Ovary (tissue), 9 donors: ENCODE results near the gene PACSIN3. TPM values are rescaled to one million over a fixed set of nuclear protein-coding genes. Genes with fewer than 3 reads are reported as not detected.

Experiments used
- DNase-seq, 5 donors: peaks; one replicate each; pipeline ENCODE4 v3.0.0-alpha.2; 2019 to 2020
- H3K27ac ChIP-seq, 2 donors: fragments of 200-600 bp; one replicate each; pipeline versions ENCODE4 v1.5.1 to v1.8.0; 2019 to 2022
- H3K27me3 ChIP-seq: fragments of 200-600 bp; one replicate; pipeline ENCODE4 v1.8.0; 2022
- H3K36me3 ChIP-seq: fragments of 200-600 bp; sonication (generic); one replicate; pipeline ENCODE4 v1.5.1; 2019
- H3K4me1 ChIP-seq: one replicate; pipeline ENCODE4 v1.8.1; 2013; ENCODE audit warnings: mild to moderate bottlenecking, moderate library complexity; ENCODE audit not compliant: insufficient read depth
- H3K4me3 ChIP-seq: fragments of 200-600 bp; sonication (generic); one replicate; pipeline ENCODE4 v1.5.1; 2017
- H3K9me3 ChIP-seq, 2 donors: fragments of 200-600 bp in 1 of 2; sonication (generic) in 1 of 2; one replicate each; pipeline versions ENCODE4 v1.5.1 to v1.8.1; 2013 to 2019; ENCODE audit warnings: mild to moderate bottlenecking in 1 of 2, moderate library complexity in 1 of 2
- CTCF ChIP-seq, 3 donors: fragments of 450-650 bp in 2 of 3; fragments of 200-600 bp in 1 of 3; IDR thresholded peaks; one replicate each; pipeline versions ENCODE4 v1.5.1 to v1.8.0; 2016 to 2022; ENCODE audit warnings: antibody characterized with exemption in 3 of 3, mild to moderate bottlenecking in 1 of 3
- EP300 ChIP-seq: sonication (generic); formaldehyde crosslinking; IDR thresholded peaks from one replicate; pipeline ENCODE4 v1.6.1; 2017; ENCODE audit warnings: antibody characterized with exemption
- POLR2A ChIP-seq: fragments of 450-650 bp; IDR thresholded peaks from one replicate; pipeline ENCODE4 v1.6.1; 2017; ENCODE audit warnings: antibody characterized with exemption, mild to moderate bottlenecking, moderate library complexity
- WGBS, 3 donors: extraction: QIAGEN DNeasy Blood & Tissue Kit in 1 of 3; methylation state at CpG; one replicate each; pipeline versions ENCODE4 v1.1.5 to v1.1.7; 2013 to 2017; 5-methylcytosine and 5-hydroxymethylcytosine counted together
- intact Hi-C, 4 donors: fragments of 100-400 bp; cut with DNase I; formaldehyde crosslinking; loops; one replicate each; pipeline versions ENCODE4 v1.11.0 to v1.15.1; 2022 to 2023
- polyA plus RNA-seq, 2 donors: library from polyadenylated mRNA; stranded (reverse); fragments of 200-250 nt in 1 of 2; fragments of 350-450 nt in 1 of 2; fragmentation: Illumina TruSeq in 1 of 2; extraction: RNeasy Lipid Tissue Mini Kit (QIAGEN cat#74804) in 1 of 2; gene quantifications; one replicate each; pipeline ENCODE4 v1.2.3, GENCODE V29; 2013 to 2014
- total RNA-seq, 7 donors: library from RNA; depleted of rRNA in 2 of 7; stranded (reverse); fragments of >200 nt in 2 of 7; fragmentation: NEBNext Ultra II Directional in 3 of 7; extraction: Animal tissue kit (Norgen Biotek cat#: 25700) in 3 of 7; gene quantifications; one replicate each; pipeline versions ENCODE4 v1.1.0 to v1.2.4, GENCODE V29; 2016 to 2023
- donor health status: DM: no; HTN: no; CAD: no; lungs with moderate emphysema.
- donor health status: DM: no; HTN: no; CAD: no.
- donor health status: Bipolar disorder and iron deficiency.
- donor health status: DM: yes; HTN: yes; CAD: no.
- donor health status: DM: no; HTN: no; CAD: no.
- donor health status: DM: yes; HTN: yes; CAD: no.

Gene PACSIN3
- total and polyA plus RNA-seq, 9 donors, result 2.9 to 69.8 (median 38.8) TPM

GRCh38 chr11:47233051-47233450 is 46.8 kb upstream of the PACSIN3 start:
- Histone ChIP-seq H3K36me3 (no peaks in the 10 kb centered on the region), H3K4me3 (no peak overlapping the region), H3K27me3 (no peaks in the 10 kb centered on the region), H3K27ac (no peak overlapping the region), H3K4me1 (no peaks in the 10 kb centered on the region), H3K9me3 (no peaks in the 10 kb centered on the region)
- WGBS, 3 donors, result 93 to 98% (median 97%) methylated on average over 4 of the region's 4 CpGs
- DNase-seq, result no peak
- intact Hi-C loops, result no loop called here
- TF ChIP-seq CTCF (IDR thresholded peaks at IDR 0.05), result no peak
- no peak for TF ChIP-seq POLR2A
- no peak for TF ChIP-seq EP300

GRCh38 chr11:47229161-47229560 is 42.9 kb upstream of the PACSIN3 start:
- WGBS, 3 donors, result 91 to 96% (median 94%) methylated on average over 8 of the region's 8 CpGs
- intact Hi-C loops, result no loop called here
- Histone ChIP-seq H3K27ac (no peak overlapping the region), H3K36me3 (no peaks in the 10 kb centered on the region), H3K4me1 (no peaks in the 10 kb centered on the region), H3K27me3 (no peaks in the 10 kb centered on the region), H3K9me3 (no peaks in the 10 kb centered on the region), H3K4me3 (no peak overlapping the region)
- no peak for DNase-seq
- no peak for TF ChIP-seq EP300
- TF ChIP-seq POLR2A, result no peak
- no peak for TF ChIP-seq CTCF (IDR thresholded peaks at IDR 0.05)

- H3K27me3 ChIP-seq, result no peaks in the 10 kb centered on the region
- no peaks in the 10 kb centered on the region for H3K4me1 ChIP-seq
- no peak overlapping the region for H3K27ac ChIP-seq
- TF ChIP-seq CTCF (IDR thresholded peaks at IDR 0.05) (no peak), EP300 (no peak), POLR2A (no peak)
- no peaks in the 10 kb centered on the region for H3K9me3 ChIP-seq
- no peak overlapping the region for H3K4me3 ChIP-seq
- no peak for DNase-seq
- WGBS, 3 donors, result 94 to 96% (median 95%) methylated on average over 7 of the region's 7 CpGs
- intact Hi-C loops, result no loop called here
- H3K36me3 ChIP-seq, result no peaks in the 10 kb centered on the region
Observed at GRCh38 chr11:47225552-47226400, 39.5 kb upstream of the PACSIN3 start.

GRCh38 chr11:47222696-47223095 is 36.5 kb upstream of the PACSIN3 start:
- Histone ChIP-seq H3K4me3 (no peak overlapping the region), H3K27ac (no peak overlapping the region), H3K9me3 (no peaks in the 10 kb centered on the region), H3K4me1 (no peaks in the 10 kb centered on the region), H3K36me3 (no peaks in the 10 kb centered on the region), H3K27me3 (no peaks in the 10 kb centered on the region)
- no peak for DNase-seq
- no peak for TF ChIP-seq POLR2A
- no peak for TF ChIP-seq EP300
- no peak for TF ChIP-seq CTCF (IDR thresholded peaks at IDR 0.05)
- intact Hi-C loops, result no loop called here
- WGBS, 3 donors, result 26 to 45% (median 39%) methylated on average over 2 of the region's 2 CpGs
